ENCODE results near the gene TTC9B.

DNA sequence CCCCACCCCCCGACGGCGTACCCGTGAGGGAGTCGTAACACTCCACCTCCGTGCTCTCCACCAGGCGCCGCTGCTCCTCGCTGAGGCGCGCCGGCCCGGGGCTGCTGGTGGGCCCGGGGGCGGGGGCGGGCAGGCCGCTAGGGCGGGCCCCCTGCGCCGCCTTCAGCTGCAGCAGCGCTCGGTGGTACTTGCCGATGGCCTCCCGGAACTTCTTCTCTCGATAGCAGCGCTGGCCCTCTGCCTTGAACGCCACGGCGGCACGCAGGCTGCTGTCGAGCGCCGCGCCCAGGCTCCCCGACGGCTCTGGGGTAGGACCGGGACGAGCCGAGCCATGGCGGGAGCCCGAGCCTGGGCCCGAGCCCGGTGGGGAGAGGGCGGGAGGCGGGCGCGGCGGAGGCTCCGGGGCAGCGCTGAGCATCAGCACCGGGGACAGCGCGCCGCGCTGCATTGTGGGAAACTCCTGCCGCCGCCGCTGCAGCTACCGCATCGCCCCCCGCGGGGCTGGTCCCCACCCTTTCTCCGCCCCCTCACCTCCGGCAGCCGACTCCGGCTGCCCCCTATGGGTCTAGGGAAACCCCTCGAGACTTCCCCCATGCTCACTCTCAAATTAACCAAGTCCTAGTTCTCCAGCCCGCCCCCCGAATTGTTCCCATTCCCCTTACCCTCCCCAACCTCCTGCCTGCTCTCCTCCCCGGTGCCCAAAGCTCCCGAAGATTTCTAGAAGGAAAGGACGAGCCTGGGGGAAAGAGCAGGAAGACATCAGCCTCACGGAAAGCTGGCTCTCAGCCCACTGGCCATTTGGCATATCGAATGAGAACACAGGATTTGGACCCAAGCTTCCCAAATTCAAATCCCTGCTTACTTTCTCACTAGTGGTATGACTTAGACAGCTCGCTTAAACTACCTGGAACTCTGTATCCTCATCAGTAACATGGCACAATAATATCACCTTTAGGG lies at the start of gene TTC9B:
- TF ChIP-seq CTCF (IDR thresholded peaks at IDR 0.05) (no peak), POLR2A (IDR thresholded peaks at IDR 0.05) (no peak)

Data from esophagus squamous epithelium (tissue), 4 donors.